Endothelial cell of umbilical vein (primary cell): ENCODE measurements around the gene TMEM108. TPM values are rescaled to one million over a fixed set of nuclear protein-coding genes. Genes with fewer than 3 reads are reported as not detected.

Experiments
- BruUV-seq: library from RNA; stranded (reverse); fragments of 400-500 nt; replicated peaks from 2 replicates; lab custom pipeline; 2021; lab: Mats Ljungman, UMichigan
- CTCF ChIA-PET: fragments of 300-600, 350-600 bp; sonication (Branson Sonifier 250); formaldehyde crosslinking; loops from one replicate; lab custom pipeline; 2021; ENCODE audit warnings: antibody characterized with exemption, inconsistent platforms; lab: Charles Lee
- POLR2A ChIA-PET: fragments of 300-600, 350-600 bp; sonication (Branson Sonifier 250); formaldehyde crosslinking; loops from one replicate; lab custom pipeline; 2021; ENCODE audit warnings: antibody characterized with exemption, inconsistent platforms; lab: Charles Lee
- DNase-seq: peaks from one replicate; pipeline ENCODE4 v3.0.0-alpha.2; 2011; ENCODE audit warnings: low read depth, low spot score
- FAIRE-seq: peaks from 2 replicates; lab custom pipeline; 2011; peaks lifted over from hg19 to GRCh38; lab: Jason Lieb, UNC
- H2AFZ ChIP-seq: 2 replicates; pipeline ENCODE4 v1.6.0; 2012; ENCODE audit warnings: low read depth, low read length, control low read depth, inconsistent platforms
- H3K27ac ChIP-seq: 2 replicates; pipeline ENCODE4 v1.5.1; 2011; ENCODE audit warnings: low read depth, mild to moderate bottlenecking, control low read depth, low read length, moderate library complexity; ENCODE audit not compliant: insufficient read depth
- H3K27me3 ChIP-seq, 2 experiments: 2 replicates each; pipeline versions ENCODE4 v1.6.0 to v1.6.1; 2011; ENCODE audit warnings: low read length in 2 of 2, mixed read lengths in 1 of 2; ENCODE audit not compliant: control insufficient read depth in 2 of 2, insufficient read depth in 2 of 2
- H3K36me3 ChIP-seq, 2 experiments: 2 replicates in 1 of 2; 3 replicates in 1 of 2; pipeline ENCODE4 v1.5.1; 2011; ENCODE audit warnings: low read length in 2 of 2, mild to moderate bottlenecking in 1 of 2, moderate library complexity in 1 of 2; ENCODE audit not compliant: control insufficient read depth in 2 of 2, insufficient read depth in 2 of 2; ENCODE audit errors: extremely low read depth in 1 of 2
- H3K4me1 ChIP-seq: 3 replicates; pipeline ENCODE4 v1.5.1; 2011; ENCODE audit warnings: mild to moderate bottlenecking, low read length; ENCODE audit not compliant: control insufficient read depth, insufficient read depth; ENCODE audit errors: extremely low read depth
- H3K4me2 ChIP-seq: 2 replicates; pipeline ENCODE4 v1.6.1; 2011; ENCODE audit warnings: low read length, control low read depth, mixed read lengths; ENCODE audit not compliant: insufficient read depth
- H3K4me3 ChIP-seq, 3 experiments: fragments of 200-600 bp in 1 of 3; sonication (generic), shearing (Covaris generic) in 1 of 3; replicated peaks in 1 of 3; 2 replicates each; pipeline ENCODE4 v1.5.1; 2011 to 2016; ENCODE audit warnings: control low read depth in 3 of 3, low read length in 3 of 3, mild to moderate bottlenecking in 2 of 3, inconsistent platforms in 1 of 3, low read depth in 1 of 3, moderate library complexity in 1 of 3; ENCODE audit not compliant: insufficient read depth in 1 of 3
- H3K79me2 ChIP-seq: 2 replicates; pipeline ENCODE4 v1.6.0; 2012; ENCODE audit warnings: low read length, inconsistent platforms; ENCODE audit not compliant: control insufficient read depth, insufficient read depth
- H3K9ac ChIP-seq: replicated peaks from 2 replicates; pipeline ENCODE3; 2011; ENCODE audit warnings: low read length, control low read depth; ENCODE audit not compliant: insufficient read depth; ENCODE audit errors: extremely low read depth
- H3K9me1 ChIP-seq: replicated peaks from 3 replicates; pipeline ENCODE4 v1.6.0; 2011; ENCODE audit warnings: mild to moderate bottlenecking, low read length; ENCODE audit not compliant: control insufficient read depth, insufficient read depth; ENCODE audit errors: extremely low read depth
- H3K9me3 ChIP-seq: replicated peaks from 2 replicates; pipeline ENCODE4 v1.5.1; 2012; ENCODE audit warnings: low read length, inconsistent platforms; ENCODE audit not compliant: control insufficient read depth, insufficient read depth
- H4K20me1 ChIP-seq: replicated peaks from 2 replicates; pipeline ENCODE3; 2011; ENCODE audit warnings: mild to moderate bottlenecking, low read length; ENCODE audit not compliant: control insufficient read depth, insufficient read depth; ENCODE audit errors: extremely low read depth
- FOS ChIP-seq: IDR thresholded peaks from 2 replicates; pipeline ENCODE4 v1.6.1; 2011; ENCODE audit warnings: mild to moderate bottlenecking, low read length, moderate library complexity, borderline replicate concordance; ENCODE audit not compliant: insufficient read depth
- JUN ChIP-seq: IDR thresholded peaks from 2 replicates; pipeline ENCODE4 v1.6.1; 2011; ENCODE audit warnings: borderline replicate concordance, low read depth; ENCODE audit not compliant: insufficient read length, insufficient read depth
- POLR2A ChIP-seq: IDR thresholded peaks from 2 replicates; pipeline ENCODE4 v1.6.1; 2012; ENCODE audit warnings: low read depth, mild to moderate bottlenecking, control low read depth, low read length
- POLR2AphosphoS5 ChIP-seq: IDR thresholded peaks from 2 replicates; pipeline ENCODE4 v1.6.1; 2012; ENCODE audit warnings: low read depth, mild to moderate bottlenecking, control low read depth, low read length, moderate library complexity; ENCODE audit not compliant: insufficient read depth
- dilution Hi-C: fragments of 300-500 bp; cut with MboI; formaldehyde crosslinking; loops from one replicate; pipeline ENCODE4 v1.15.0; 2019; ENCODE audit warnings: low sequenced_read_pairs; ENCODE audit not compliant: extremely low pct_ligation_motif_present
- intact Hi-C: fragments of 100-400 bp; cut with micrococcal nuclease; formaldehyde crosslinking; loops from one replicate; pipeline ENCODE4 v1.10.0; 2022
- polyA plus RNA-seq, 4 experiments: library from polyadenylated mRNA; depleted of rRNA in 3 of 4; stranded (reverse) in 3 of 4; unstranded in 1 of 4; fragments of >200 nt; gene quantifications; 2 replicates each; pipeline versions ENCODE4 v1.2.1 to v1.2.3, GENCODE V29; 2011 to 2012; ENCODE audit warnings: missing spikeins in 1 of 4
- total RNA-seq: library from RNA; stranded (reverse); gene quantifications from 2 replicates; pipeline ENCODE4 v1.2.3, GENCODE V29; 2021

TMEM108 gene
- total and polyA plus RNA-seq, 2 donors (not counting 3 experiments of a cell fraction or from before 2014, with no cell fraction given) = 0.40 to 1.1 TPM

DNA sequence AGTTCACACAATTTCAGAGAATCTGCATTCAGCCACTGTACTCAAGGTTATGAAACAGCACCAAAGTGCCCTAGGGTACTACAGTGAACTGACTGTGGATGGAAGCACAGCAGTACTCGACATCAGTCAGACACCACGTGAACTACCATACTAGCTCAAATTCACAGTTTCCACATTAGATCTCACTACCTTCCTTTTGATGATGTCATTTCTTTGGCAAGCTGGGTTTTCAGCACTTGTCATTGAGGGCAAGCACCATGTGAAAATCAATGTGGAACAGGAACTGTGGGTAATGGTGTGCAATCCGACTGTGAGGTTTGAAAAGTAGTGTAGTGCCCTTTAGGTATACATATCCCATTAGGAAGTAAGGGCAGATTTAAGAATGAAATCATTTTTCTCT, 251.1 kb downstream of the TMEM108 start:
- peak; percentile 38 for FAIRE-seq

DNA sequence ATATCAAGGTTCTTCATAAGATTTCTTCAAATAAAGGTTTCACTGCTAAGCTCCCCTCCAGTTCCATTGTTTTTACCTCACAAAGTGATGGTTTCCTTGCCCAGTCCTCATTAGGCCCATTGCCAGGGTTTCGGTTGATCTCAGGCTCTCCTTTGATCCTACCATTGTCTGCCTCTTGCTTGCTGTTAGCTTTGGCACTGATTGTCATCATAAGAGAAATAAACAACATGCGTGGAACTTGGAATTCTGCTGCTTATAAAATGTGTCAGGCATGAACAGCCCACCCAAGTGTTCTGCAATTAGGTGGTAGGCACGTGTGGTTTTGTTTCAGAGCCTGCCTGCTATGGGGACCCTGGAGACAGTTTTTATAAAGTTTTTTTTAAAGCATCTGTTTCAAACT, 254.1 kb downstream of the TMEM108 start:
- Histone ChIP-seq H2AFZ (peak overlapping the region; percentile 15), H3K79me2 (no peaks in the 10 kb centered on the region), H3K9me1 (no peaks in the 10 kb centered on the region), H3K9me3 (no peaks in the 10 kb centered on the region), H3K36me3 (no peaks in the 10 kb centered on the region), H3K4me2 (peak overlapping the region; percentile 12), H3K9ac (no peak overlapping the region), H3K27me3 (no peaks in the 10 kb centered on the region), H3K27ac (no peak overlapping the region), H3K4me3 (no peak overlapping the region), H4K20me1 (no peaks in the 10 kb centered on the region), H3K4me1 (peaks cover 42% of the 10 kb centered on the region)
- BruUV-seq = no TSS peak
- intact Hi-C loops = loop anchor here (1.0 kb wide), 1 partner anchor 9 kb away; no protein-coding TSS in a partner anchor
- TF ChIP-seq POLR2AphosphoS5 (peak; percentile 44), FOS (no peak)
- peak; percentile 81 for DNase-seq
- dilution Hi-C loops = no loop called here
- ChIA-PET CTCF (no interaction called here), POLR2A (no interaction called here)
- peak; percentile 72 for FAIRE-seq

More for the DNA sequence above, 251.1 kb downstream of the TMEM108 start:
- no peaks in the 10 kb centered on the region for H4K20me1 ChIP-seq
- H3K4me2 ChIP-seq = no peak overlapping the region
- H3K9me1 ChIP-seq = no peaks in the 10 kb centered on the region
- H3K4me3 ChIP-seq = no peak overlapping the region
- intact Hi-C loops = no loop called here
- BruUV-seq = no TSS peak
- peaks cover 26% of the 10 kb centered on the region for H3K4me1 ChIP-seq
- H3K36me3 ChIP-seq = no peaks in the 10 kb centered on the region
- H3K79me2 ChIP-seq = no peaks in the 10 kb centered on the region
- peak; percentile 11 for DNase-seq
- no peak overlapping the region for H2AFZ ChIP-seq
- no peak overlapping the region for H3K27ac ChIP-seq
- TF ChIP-seq JUN (peak; percentile 42), POLR2A (no peak)
- no peaks in the 10 kb centered on the region for H3K9me3 ChIP-seq
- no peaks in the 10 kb centered on the region for H3K27me3 ChIP-seq
- ChIA-PET CTCF (no interaction called here), POLR2A (no interaction called here)
- dilution Hi-C loops = no loop called here
- no peak overlapping the region for H3K9ac ChIP-seq
